Stimulated activated CD8-positive, alpha-beta memory T cell treated with anti-CD3 and anti-CD28 coated beads, Interleukin-12 subunit alpha, Interleukin-12 subunit beta, amount 100 ng/mL, for 24 hours (primary cell): Measurements from ENCODE around the gene UST.

Experiments
- DNase-seq: peaks from one replicate; pipeline ENCODE4 v3.0.0-alpha.2; 2020; ENCODE audit errors: extremely low read depth

Gene UST

GRCh38 chr6:149118737-149119653 is 372.2 kb downstream of the UST start:
- no peak for DNase-seq

DNA sequence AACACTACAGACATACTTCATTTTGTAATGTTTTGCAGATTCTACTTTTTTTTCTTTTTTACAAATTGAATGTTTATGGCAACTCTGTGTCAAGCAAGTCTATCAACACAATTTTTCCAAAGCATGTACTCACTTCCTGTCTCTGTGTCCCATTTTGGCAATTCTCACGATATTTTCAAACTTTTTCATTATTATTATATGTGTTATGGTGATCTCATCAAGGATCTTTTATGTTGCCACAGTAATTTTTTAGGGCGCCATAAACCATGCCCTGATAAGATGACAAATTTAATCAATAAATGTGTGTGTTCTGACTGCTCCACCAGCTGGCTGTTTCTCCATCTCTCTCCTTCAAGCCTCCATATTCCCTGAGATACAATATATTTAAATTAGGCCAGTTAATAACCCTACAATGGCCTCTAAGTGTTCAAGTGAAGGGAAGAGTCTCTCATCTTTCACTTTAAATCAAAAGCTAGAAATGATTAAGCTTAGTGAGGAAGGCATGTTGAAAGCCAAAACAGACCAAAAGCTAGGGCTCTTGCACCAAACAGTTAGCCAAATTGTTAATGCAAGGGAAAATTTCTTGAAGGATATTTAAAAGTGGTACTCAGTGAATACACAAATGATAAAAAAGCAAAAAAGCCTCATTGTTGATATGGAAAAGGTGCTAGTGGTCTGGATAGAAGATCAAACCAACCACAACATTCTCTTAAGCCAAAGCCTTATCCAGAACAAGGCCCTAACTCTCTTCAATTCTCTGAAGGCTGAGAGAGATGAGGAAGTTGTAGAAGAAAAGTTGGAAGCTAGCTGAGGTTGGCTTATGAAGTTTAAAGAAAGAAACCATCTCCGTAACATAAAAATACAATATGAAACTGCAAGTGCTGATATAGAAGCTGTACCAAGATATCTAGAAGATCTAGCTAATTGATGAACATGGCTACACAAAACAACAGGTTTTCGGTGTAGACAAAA is 376.3 kb downstream of the UST start:
- DNase-seq = no peak

- DNase-seq = no peak
Measured at GRCh38 chr6:149125309-149125708, 378.5 kb downstream of the UST start.
